CD14-positive monocyte (primary cell): Measurements from ENCODE around the gene RPL38. TPM values are rescaled to one million over a fixed set of nuclear protein-coding genes. Genes with fewer than 3 reads are reported as not detected.

Experiments
- DNase-seq, 3 donors: peaks; one replicate each; pipeline ENCODE4 v3.0.0-alpha.2; 2011 to 2022
- H2AFZ ChIP-seq: 2 replicates; pipeline ENCODE4 v1.6.0; 2012; ENCODE audit warnings: mild to moderate bottlenecking, low read depth, low read length, inconsistent platforms; ENCODE audit not compliant: insufficient read depth, poor library complexity, severe bottlenecking
- H3K27ac ChIP-seq, 2 donors: 1 replicate in 1 of 2; 2 replicates in 1 of 2; pipeline ENCODE4 v1.5.1; 2012 to 2013; ENCODE audit warnings: low read length in 2 of 2, control low read depth in 1 of 2, inconsistent platforms in 1 of 2, low read depth in 1 of 2, mild to moderate bottlenecking in 1 of 2
- H3K27me3 ChIP-seq, 2 donors: one replicate each; pipeline versions ENCODE4 v1.6.0 to v1.6.1; 2011 to 2013; ENCODE audit warnings: low read length in 2 of 2; ENCODE audit not compliant: control insufficient read depth in 2 of 2, insufficient read depth in 2 of 2
- H3K36me3 ChIP-seq, 2 donors: replicated peaks in 1 of 2; 1 replicate in 1 of 2; 2 replicates in 1 of 2; pipeline versions ENCODE4 v1.5.1 to v1.6.1; 2012 to 2013; ENCODE audit warnings: low read length in 2 of 2, control low read depth in 1 of 2, inconsistent platforms in 1 of 2, mild to moderate bottlenecking in 1 of 2; ENCODE audit not compliant: insufficient read depth in 2 of 2, control insufficient read depth in 1 of 2
- H3K4me1 ChIP-seq, 2 donors: 1 replicate in 1 of 2; 2 replicates in 1 of 2; pipeline versions ENCODE4 v1.5.1 to v1.6.1; 2012 to 2013; ENCODE audit warnings: low read length in 2 of 2, control low read depth in 1 of 2, inconsistent platforms in 1 of 2, mild to moderate bottlenecking in 1 of 2, moderate library complexity in 1 of 2; ENCODE audit not compliant: insufficient read depth in 2 of 2, control insufficient read depth in 1 of 2
- H3K4me2 ChIP-seq: replicated peaks from 2 replicates; pipeline ENCODE3; 2012; ENCODE audit warnings: low read length, moderate library complexity, mild to moderate bottlenecking; ENCODE audit not compliant: poor library complexity, severe bottlenecking; ENCODE audit errors: extremely low read depth
- H3K4me3 ChIP-seq, 3 experiments: fragments of 200-600 bp in 1 of 3; sonication (generic) in 1 of 3; replicated peaks in 1 of 3; 1 replicate in 2 of 3; 2 replicates in 1 of 3; pipeline ENCODE4 v1.5.1; 2011 to 2013; ENCODE audit warnings: low read length in 3 of 3, mild to moderate bottlenecking in 3 of 3, control low read depth in 2 of 3, low read depth in 2 of 3, inconsistent platforms in 1 of 3, moderate library complexity in 1 of 3
- H3K79me2 ChIP-seq: 2 replicates; pipeline ENCODE4 v1.6.0; 2012; ENCODE audit warnings: mild to moderate bottlenecking, control low read depth, inconsistent platforms, low read length, moderate library complexity; ENCODE audit not compliant: insufficient read depth
- H3K9ac ChIP-seq: 2 replicates; pipeline ENCODE4 v1.6.0; 2017; ENCODE audit warnings: low read length, mild to moderate bottlenecking; ENCODE audit not compliant: insufficient read depth, poor library complexity, severe bottlenecking
- H3K9me3 ChIP-seq, 2 donors: replicated peaks in 1 of 2; 1 replicate in 1 of 2; 2 replicates in 1 of 2; pipeline versions ENCODE4 v1.5.1 to v1.6.1; 2012 to 2013; ENCODE audit warnings: low read length in 2 of 2, control low read depth in 1 of 2; ENCODE audit not compliant: control insufficient read depth in 1 of 2, insufficient read depth in 1 of 2
- H4K20me1 ChIP-seq: 2 replicates; pipeline ENCODE4 v1.6.0; 2012; ENCODE audit warnings: mild to moderate bottlenecking, low read length, control low read depth, moderate library complexity; ENCODE audit not compliant: insufficient read depth
- H3K27ac Mint-ChIP-seq, 7 donors: one replicate each; pipeline ENCODE4 v1.8.0; 2020; ENCODE audit warnings: mild to moderate bottlenecking in 7 of 7, mixed read lengths in 7 of 7, moderate library complexity in 6 of 7, inconsistent platforms in 2 of 7
- H3K27me3 Mint-ChIP-seq, 3 donors: one replicate each; pipeline ENCODE4 v1.8.0; 2021 to 2022; ENCODE audit warnings: low read depth in 3 of 3, mild to moderate bottlenecking in 3 of 3, mixed read lengths in 3 of 3, moderate library complexity in 3 of 3, inconsistent platforms in 1 of 3
- H3K36me3 Mint-ChIP-seq, 2 donors: one replicate each; pipeline ENCODE4 v1.8.0; 2020; ENCODE audit warnings: mixed read lengths in 2 of 2, inconsistent platforms in 1 of 2, mild to moderate bottlenecking in 1 of 2
- H3K4me1 Mint-ChIP-seq: one replicate; pipeline ENCODE4 v1.8.0; 2020; ENCODE audit warnings: mild to moderate bottlenecking, mixed read lengths
- H3K4me3 Mint-ChIP-seq, 2 donors: one replicate each; pipeline ENCODE4 v1.8.0; 2020; ENCODE audit warnings: mild to moderate bottlenecking in 2 of 2, mixed read lengths in 2 of 2, moderate library complexity in 1 of 2
- H3K9me3 Mint-ChIP-seq, 7 donors: one replicate each; pipeline ENCODE4 v1.8.0; 2020 to 2022; ENCODE audit warnings: mixed read lengths in 7 of 7, mild to moderate bottlenecking in 6 of 7, moderate library complexity in 6 of 7, inconsistent platforms in 2 of 7
- CTCF ChIP-seq: fragments of 200-600 bp; IDR thresholded peaks from one replicate; pipeline ENCODE4 v1.8.0; 2022; ENCODE audit warnings: antibody characterized with exemption, mild to moderate bottlenecking
- WGBS: methylation state at CpG from one replicate; pipeline ENCODE4 v1.1.5; 2013; ENCODE audit warnings: missing lambda C conversion rate; ENCODE audit not compliant: insufficient coverage; 5-methylcytosine and 5-hydroxymethylcytosine counted together
- intact Hi-C, 2 donors: fragments of 100-400 bp; cut with micrococcal nuclease; formaldehyde crosslinking; loops; one replicate each; pipeline versions ENCODE4 v1.15.0 to v1.15.1; 2023
- polyA plus RNA-seq, 3 donors: library from polyadenylated mRNA; depleted of rRNA in 1 of 3; unstranded in 2 of 3; stranded (reverse) in 1 of 3; fragments of 300-500 nt in 2 of 3; fragments of >200 nt in 1 of 3; fragmentation: Illumina TruSeq in 2 of 3; gene quantifications; 1 replicate in 2 of 3; 2 replicates in 1 of 3; pipeline ENCODE4 v1.2.3, GENCODE V29; 2012 to 2021

Gene RPL38
- polyA plus RNA-seq, 3 donors: 379 to 1,070 (median 919) TPM

- Histone ChIP-seq H4K20me1 (peaks cover 87% of the 10 kb centered on the region), H3K79me2 (peaks cover 84% of the 10 kb centered on the region), H3K27me3 (no peaks in the 10 kb centered on the region), H3K4me3 (peak overlapping the region; percentile 56 to 96 (median 71)), H3K4me1 (peaks cover 34 to 54% of the 10 kb centered on the region in 2 donors), H3K9me3 (no peaks in the 10 kb centered on the region), H2AFZ (no peak overlapping the region), H3K4me2 (peak overlapping the region; percentile 92), H3K9ac (peak overlapping the region; percentile 85), H3K36me3 (peaks cover 42 to 58% of the 10 kb centered on the region in 2 donors), H3K27ac (peak overlapping the region; percentile 84 to 85)
- DNase-seq: no peak
- no peak for TF ChIP-seq CTCF
- Mint-ChIP-seq H3K4me1 (peaks cover 61% of the 10 kb centered on the region), H3K9me3 (peaks cover 0 to 2% (median 0%) of the 10 kb centered on the region in 7 donors), H3K27me3 (no peaks in the 10 kb centered on the region), H3K27ac (peak overlapping the region; percentile 93 to 99 (median 97)), H3K4me3 (peak overlapping the region; percentile 99), H3K36me3 (peaks cover 39 to 60% of the 10 kb centered on the region in 2 donors)
- WGBS: 88% methylated on average over 13 of the region's 14 CpGs
- intact Hi-C loops: loop anchor here (2.0 to 5.0 kb wide), 5 partner anchors 36 to 149 kb away; partner anchors contain the start of gene BTBD17 (in 1 of the 2)
These were observed 7.8 kb downstream of the RPL38 start for GRCh38 chr17:74211141-74211911.

GRCh38 chr17:74211912-74212208 is 8.4 kb downstream of the RPL38 start:
- H3K27me3 ChIP-seq: no peaks in the 10 kb centered on the region
- WGBS: 40% methylated on average over 6 of the region's 8 CpGs
- peak overlapping the region; percentile 56 to 96 (median 71) for H3K4me3 ChIP-seq
- H4K20me1 ChIP-seq: peaks cover 87% of the 10 kb centered on the region
- H3K27ac Mint-ChIP-seq: peak overlapping the region; percentile 93 to 99 (median 97)
- no peaks in the 10 kb centered on the region for H3K27me3 Mint-ChIP-seq
- peaks cover 64% of the 10 kb centered on the region for H3K4me1 Mint-ChIP-seq
- H3K36me3 ChIP-seq: peaks cover 45 to 57% of the 10 kb centered on the region in 2 donors
- no peak for TF ChIP-seq CTCF
- peaks cover 39 to 60% of the 10 kb centered on the region in 2 donors for H3K4me1 ChIP-seq
- H2AFZ ChIP-seq: peak overlapping the region; percentile 82
- peak overlapping the region; percentile 85 for H3K9ac ChIP-seq
- H3K4me3 Mint-ChIP-seq: peak overlapping the region; percentile 99
- H3K79me2 ChIP-seq: peaks cover 84% of the 10 kb centered on the region
- H3K9me3 ChIP-seq: no peaks in the 10 kb centered on the region
- intact Hi-C loops: loop anchor here (2.0 to 5.0 kb wide), 5 partner anchors 35 to 149 kb away; partner anchors contain the start of gene BTBD17 (in 1 of the 2)
- peak overlapping the region; percentile 84 to 85 for H3K27ac ChIP-seq
- peak overlapping the region; percentile 92 for H3K4me2 ChIP-seq
- no peaks in the 10 kb centered on the region for H3K9me3 Mint-ChIP-seq
- no peak for DNase-seq
- peaks cover 42 to 60% of the 10 kb centered on the region in 2 donors for H3K36me3 Mint-ChIP-seq
